ENCODE data around the gene RXRB.

DNA sequence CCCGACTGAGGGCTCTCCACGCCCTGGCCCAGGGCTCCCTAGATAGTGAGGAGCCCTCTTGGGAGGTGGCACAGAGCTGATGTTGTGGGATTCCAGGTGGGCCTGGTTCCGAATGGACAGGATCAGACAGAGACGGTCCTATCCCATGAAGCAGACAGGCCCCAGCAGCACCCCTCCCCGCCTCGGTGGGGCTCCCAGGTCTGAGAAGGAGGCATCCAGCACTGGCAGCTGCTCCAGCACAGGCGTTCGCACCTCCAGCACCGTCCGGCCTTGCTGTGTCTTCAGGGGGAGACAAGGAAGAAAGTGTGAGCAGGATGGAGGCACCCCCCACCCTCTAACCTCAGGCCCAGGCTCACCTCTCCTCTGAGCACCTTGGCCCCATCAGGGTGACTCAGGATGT is 36.9 kb downstream of the RXRB start:
- TF ChIP-seq, protein P1, sequence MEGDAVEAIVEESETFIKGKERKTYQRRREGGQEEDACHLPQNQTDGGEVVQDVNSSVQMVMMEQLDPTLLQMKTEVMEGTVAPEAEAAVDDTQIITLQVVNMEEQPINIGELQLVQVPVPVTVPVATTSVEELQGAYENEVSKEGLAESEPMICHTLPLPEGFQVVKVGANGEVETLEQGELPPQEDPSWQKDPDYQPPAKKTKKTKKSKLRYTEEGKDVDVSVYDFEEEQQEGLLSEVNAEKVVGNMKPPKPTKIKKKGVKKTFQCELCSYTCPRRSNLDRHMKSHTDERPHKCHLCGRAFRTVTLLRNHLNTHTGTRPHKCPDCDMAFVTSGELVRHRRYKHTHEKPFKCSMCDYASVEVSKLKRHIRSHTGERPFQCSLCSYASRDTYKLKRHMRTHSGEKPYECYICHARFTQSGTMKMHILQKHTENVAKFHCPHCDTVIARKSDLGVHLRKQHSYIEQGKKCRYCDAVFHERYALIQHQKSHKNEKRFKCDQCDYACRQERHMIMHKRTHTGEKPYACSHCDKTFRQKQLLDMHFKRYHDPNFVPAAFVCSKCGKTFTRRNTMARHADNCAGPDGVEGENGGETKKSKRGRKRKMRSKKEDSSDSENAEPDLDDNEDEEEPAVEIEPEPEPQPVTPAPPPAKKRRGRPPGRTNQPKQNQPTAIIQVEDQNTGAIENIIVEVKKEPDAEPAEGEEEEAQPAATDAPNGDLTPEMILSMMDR (IDR thresholded peaks at IDR 0.05; ENCODE audit: extremely low read depth in 1 of 2, insufficient read depth in 1 of 2, low read depth in 1 of 2, low read length in 2 of 2), result no peak
- TF ChIP-seq POLR2A (IDR thresholded peaks at IDR 0.05; ENCODE audit: low read depth, low read length), result no peak
- no peak for TF ChIP-seq POLR2AphosphoS5 (IDR thresholded peaks at IDR 0.05; ENCODE audit: insufficient read depth, low read depth, low read length)
- TF ChIP-seq JUN (IDR thresholded peaks at IDR 0.05; ENCODE audit: borderline replicate concordance, insufficient read depth, insufficient read length, low read depth), result no peak
- TF ChIP-seq EZH2 (IDR thresholded peaks at IDR 0.05; ENCODE audit: borderline replicate concordance, low read depth, low read length, severe bottlenecking), result no peak
- no peak for TF ChIP-seq GATA2 (IDR thresholded peaks at IDR 0.05; ENCODE audit: insufficient read depth, insufficient read length, low read depth, low read length)
- TF ChIP-seq MYC (IDR thresholded peaks at IDR 0.05; ENCODE audit: low read depth, low read length), result no peak
- TF ChIP-seq, protein P2, sequence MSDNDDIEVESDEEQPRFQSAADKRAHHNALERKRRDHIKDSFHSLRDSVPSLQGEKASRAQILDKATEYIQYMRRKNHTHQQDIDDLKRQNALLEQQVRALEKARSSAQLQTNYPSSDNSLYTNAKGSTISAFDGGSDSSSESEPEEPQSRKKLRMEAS (IDR thresholded peaks at IDR 0.05; ENCODE audit: insufficient read depth, insufficient read length), result no peak
- TF ChIP-seq FOS (IDR thresholded peaks at IDR 0.05; ENCODE audit: borderline replicate concordance, insufficient read depth, low read length), result no peak
